GM23338 (cell line): Measurements from ENCODE around the gene NOSIP.

Experiments used
- EZH2 ChIP-seq: fragments of 200-600 bp; sonication (generic); IDR thresholded peaks from one replicate; pipeline ENCODE4 v1.8.0; 2017; ENCODE audit warnings: antibody characterized with exemption, mild to moderate bottlenecking, low read depth; ENCODE audit not compliant: unreplicated experiment
- POLR2AphosphoS5 ChIP-seq: IDR thresholded peaks from 2 replicates; pipeline ENCODE4 v1.6.1; 2016; ENCODE audit warnings: antibody characterized with exemption, low read depth
- STAT1 ChIP-seq: IDR thresholded peaks from one replicate; pipeline ENCODE4 v1.6.1; 2016; ENCODE audit warnings: antibody characterized with exemption; ENCODE audit not compliant: unreplicated experiment
- TF ChIP-seq, protein P1 (sequence below), 2 experiments: fragments of 200-600 bp in 1 of 2; sonication (generic) in 1 of 2; conservative IDR thresholded peaks; 2 replicates each; pipeline versions ENCODE4 v1.5.1 to v1.6.1; 2016 to 2017; ENCODE audit warnings: antibody characterized with exemption in 2 of 2, low read depth in 2 of 2, mild to moderate bottlenecking in 2 of 2, moderate library complexity in 1 of 2

DNA sequence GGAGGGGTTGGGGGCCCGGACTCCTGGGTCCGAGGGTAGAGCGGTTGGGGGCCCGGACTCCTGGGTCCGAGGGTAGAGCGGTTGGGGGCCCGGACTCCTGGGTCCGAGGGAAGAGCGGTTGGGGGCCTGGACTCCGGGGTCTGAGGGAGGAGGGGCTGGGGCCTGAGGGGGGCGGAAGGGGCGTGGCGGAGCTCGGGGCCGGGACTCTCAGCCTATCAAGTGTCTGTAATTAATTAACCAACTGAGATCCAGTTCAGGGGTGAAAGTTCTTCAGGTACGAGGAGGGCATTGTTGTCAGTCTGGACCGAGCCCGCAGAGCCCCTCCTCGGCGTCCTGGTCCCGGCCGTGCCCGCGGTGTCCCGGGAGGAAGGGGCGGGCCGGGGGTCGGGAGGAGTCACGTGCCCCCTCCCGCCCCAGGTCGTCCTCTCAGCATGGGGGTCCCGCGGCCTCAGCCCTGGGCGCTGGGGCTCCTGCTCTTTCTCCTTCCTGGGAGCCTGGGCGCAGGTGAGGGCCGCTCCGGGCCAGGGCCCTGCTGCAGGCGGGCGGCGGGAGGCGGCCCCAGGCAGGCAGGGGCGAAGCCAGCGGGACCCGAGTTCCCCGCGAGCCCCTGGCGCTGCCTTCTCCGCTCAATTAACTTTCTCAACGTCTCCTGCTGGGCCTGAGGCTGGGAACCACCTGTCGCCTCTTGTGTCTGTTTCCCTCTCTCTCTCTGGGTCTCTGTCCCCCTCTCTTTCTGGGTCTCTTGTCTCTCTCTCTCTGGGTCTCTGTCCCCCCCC lies 67.2 kb downstream of the NOSIP start:
- TF ChIP-seq, protein P1, sequence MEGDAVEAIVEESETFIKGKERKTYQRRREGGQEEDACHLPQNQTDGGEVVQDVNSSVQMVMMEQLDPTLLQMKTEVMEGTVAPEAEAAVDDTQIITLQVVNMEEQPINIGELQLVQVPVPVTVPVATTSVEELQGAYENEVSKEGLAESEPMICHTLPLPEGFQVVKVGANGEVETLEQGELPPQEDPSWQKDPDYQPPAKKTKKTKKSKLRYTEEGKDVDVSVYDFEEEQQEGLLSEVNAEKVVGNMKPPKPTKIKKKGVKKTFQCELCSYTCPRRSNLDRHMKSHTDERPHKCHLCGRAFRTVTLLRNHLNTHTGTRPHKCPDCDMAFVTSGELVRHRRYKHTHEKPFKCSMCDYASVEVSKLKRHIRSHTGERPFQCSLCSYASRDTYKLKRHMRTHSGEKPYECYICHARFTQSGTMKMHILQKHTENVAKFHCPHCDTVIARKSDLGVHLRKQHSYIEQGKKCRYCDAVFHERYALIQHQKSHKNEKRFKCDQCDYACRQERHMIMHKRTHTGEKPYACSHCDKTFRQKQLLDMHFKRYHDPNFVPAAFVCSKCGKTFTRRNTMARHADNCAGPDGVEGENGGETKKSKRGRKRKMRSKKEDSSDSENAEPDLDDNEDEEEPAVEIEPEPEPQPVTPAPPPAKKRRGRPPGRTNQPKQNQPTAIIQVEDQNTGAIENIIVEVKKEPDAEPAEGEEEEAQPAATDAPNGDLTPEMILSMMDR (conservative IDR thresholded peaks at IDR 0.05; ENCODE audit: low read depth in 2 of 2), result no peak
- TF ChIP-seq EZH2 (no peak), STAT1 (no peak), POLR2AphosphoS5 (peak; percentile 69)
